Gastrocnemius medialis (tissue), 4 donors: Measurements from ENCODE around the gene RIN3. TPM values are rescaled to one million over a fixed set of nuclear protein-coding genes. Genes with fewer than 3 reads are reported as not detected.

Experiments used
- ATAC-seq, 2 donors: fragments of 150-250 bp; one replicate each; pipeline ENCODE4 v1.9.1; 2016
- DNase-seq, 2 donors: peaks; one replicate each; pipeline ENCODE4 v3.0.0-alpha.2; 2019
- H3K27ac ChIP-seq, 4 donors: fragments of 200-600 bp; sonication (generic); 1 replicate in 1 of 4; 2 replicates in 3 of 4; pipeline ENCODE4 v1.5.1; 2016 to 2018; ENCODE audit warnings: mild to moderate bottlenecking in 2 of 4, moderate library complexity in 1 of 4
- H3K27me3 ChIP-seq, 3 donors: fragments of 200-600 bp; sonication (generic) in 2 of 3; 1 replicate in 1 of 3; 2 replicates in 2 of 3; pipeline versions ENCODE4 v1.5.1 to v1.6.0; 2016 to 2019; ENCODE audit warnings: mild to moderate bottlenecking in 1 of 3, moderate library complexity in 1 of 3
- H3K36me3 ChIP-seq, 2 donors: fragments of 200-600 bp; sonication (generic) in 1 of 2; one replicate each; pipeline ENCODE4 v1.5.1; 2017 to 2018
- H3K4me1 ChIP-seq, 2 donors: fragments of 200-600 bp; sonication (generic) in 1 of 2; one replicate each; pipeline ENCODE4 v1.5.1; 2016 to 2017; ENCODE audit warnings: mild to moderate bottlenecking in 2 of 2
- H3K4me3 ChIP-seq, 4 donors: fragments of 200-600 bp; sonication (generic) in 3 of 4; 1 replicate in 1 of 4; 2 replicates in 3 of 4; pipeline ENCODE4 v1.5.1; 2016 to 2019; ENCODE audit warnings: mild to moderate bottlenecking in 2 of 4
- H3K9me3 ChIP-seq, 3 donors: fragments of 200-600 bp; sonication (generic) in 2 of 3; 1 replicate in 1 of 3; 2 replicates in 2 of 3; pipeline ENCODE4 v1.5.1; 2016 to 2019
- POLR2A ChIP-seq, 2 donors: fragments of 450-650 bp; IDR thresholded peaks; one replicate each; pipeline ENCODE4 v1.6.1; 2017; ENCODE audit warnings: antibody characterized with exemption in 2 of 2, mild to moderate bottlenecking in 2 of 2, moderate library complexity in 2 of 2
- in situ Hi-C, 4 donors: fragments of 200-750 bp; cut with MboI; loops; one replicate each; pipeline versions ENCODE4 v1.15.0 to v1.8.0; 2017; ENCODE audit warnings: low sequenced_read_pairs in 4 of 4
- intact Hi-C: fragments of 100-400 bp; cut with DNase I; formaldehyde crosslinking; loops from one replicate; pipeline ENCODE4 v1.15.1; 2023; ENCODE audit warnings: low total_unique reads
- total RNA-seq, 4 donors: library from RNA; depleted of rRNA; stranded (reverse); fragments of >200 nt; gene quantifications; one replicate each; pipeline versions ENCODE4 v1.1.0 to v1.2.3, GENCODE V29; 2016
- TF ChIP-seq, protein P1 (sequence below), 5 experiments: fragments of 450-650 bp in 3 of 5; fragments of 200-600 bp in 2 of 5; sonication (generic) in 2 of 5; IDR thresholded peaks in 4 of 5; conservative IDR thresholded peaks in 1 of 5; 1 replicate in 4 of 5; 2 replicates in 1 of 5; pipeline ENCODE4 v1.5.1; 2016 to 2019; ENCODE audit warnings: antibody characterized with exemption in 5 of 5, mild to moderate bottlenecking in 3 of 5, moderate library complexity in 3 of 5

Gene RIN3
- total RNA-seq, 4 donors from 2014 or later = 2.1 to 3.7 (median 2.6) TPM

DNA sequence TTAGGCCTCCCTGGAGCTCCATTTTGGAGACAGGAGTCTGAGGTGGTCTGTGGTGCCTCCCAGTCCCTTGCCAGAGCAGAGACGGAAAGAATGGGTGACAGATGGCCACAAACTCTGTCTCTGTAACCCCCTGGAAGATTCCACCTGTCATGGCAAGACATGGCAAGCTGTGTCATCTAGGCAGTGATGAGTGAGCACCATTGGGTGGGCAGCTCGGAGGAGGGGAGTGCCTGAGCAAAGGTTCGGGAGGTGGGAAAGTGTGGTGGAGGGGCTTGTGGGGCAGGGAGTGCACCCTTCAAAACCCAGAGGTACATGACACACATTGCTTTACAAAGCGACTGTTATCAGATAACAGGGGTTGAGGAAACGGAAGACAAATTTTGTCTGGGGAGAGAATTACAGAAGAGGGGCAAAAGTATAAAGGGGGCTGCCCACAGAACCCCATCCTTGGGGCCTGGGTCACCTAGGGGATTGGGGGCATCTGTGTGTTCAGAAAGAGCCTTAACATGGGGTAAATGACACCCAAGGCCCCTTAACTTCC, 3.5 kb downstream of the RIN3 start:
- H3K36me3 ChIP-seq = no peaks in the 10 kb centered on the region
- H3K4me3 ChIP-seq = no peak overlapping the region
- H3K9me3 ChIP-seq = no peaks in the 10 kb centered on the region
- intact Hi-C loops (no loop called here), in situ Hi-C loops (no loop called here)
- no peak overlapping the region for H3K27ac ChIP-seq
- TF ChIP-seq, protein P1, sequence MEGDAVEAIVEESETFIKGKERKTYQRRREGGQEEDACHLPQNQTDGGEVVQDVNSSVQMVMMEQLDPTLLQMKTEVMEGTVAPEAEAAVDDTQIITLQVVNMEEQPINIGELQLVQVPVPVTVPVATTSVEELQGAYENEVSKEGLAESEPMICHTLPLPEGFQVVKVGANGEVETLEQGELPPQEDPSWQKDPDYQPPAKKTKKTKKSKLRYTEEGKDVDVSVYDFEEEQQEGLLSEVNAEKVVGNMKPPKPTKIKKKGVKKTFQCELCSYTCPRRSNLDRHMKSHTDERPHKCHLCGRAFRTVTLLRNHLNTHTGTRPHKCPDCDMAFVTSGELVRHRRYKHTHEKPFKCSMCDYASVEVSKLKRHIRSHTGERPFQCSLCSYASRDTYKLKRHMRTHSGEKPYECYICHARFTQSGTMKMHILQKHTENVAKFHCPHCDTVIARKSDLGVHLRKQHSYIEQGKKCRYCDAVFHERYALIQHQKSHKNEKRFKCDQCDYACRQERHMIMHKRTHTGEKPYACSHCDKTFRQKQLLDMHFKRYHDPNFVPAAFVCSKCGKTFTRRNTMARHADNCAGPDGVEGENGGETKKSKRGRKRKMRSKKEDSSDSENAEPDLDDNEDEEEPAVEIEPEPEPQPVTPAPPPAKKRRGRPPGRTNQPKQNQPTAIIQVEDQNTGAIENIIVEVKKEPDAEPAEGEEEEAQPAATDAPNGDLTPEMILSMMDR (IDR thresholded peaks at IDR 0.05 in 4 of 5, conservative IDR thresholded peaks at IDR 0.05 in 1 of 5) = no peak
- no peak for TF ChIP-seq POLR2A (IDR thresholded peaks at IDR 0.05)
- H3K4me1 ChIP-seq = peaks cover 6 to 7% of the 10 kb centered on the region in 2 donors
- ATAC-seq (no peak), DNase-seq (no peak)
- H3K27me3 ChIP-seq = no peaks in the 10 kb centered on the region

DNA sequence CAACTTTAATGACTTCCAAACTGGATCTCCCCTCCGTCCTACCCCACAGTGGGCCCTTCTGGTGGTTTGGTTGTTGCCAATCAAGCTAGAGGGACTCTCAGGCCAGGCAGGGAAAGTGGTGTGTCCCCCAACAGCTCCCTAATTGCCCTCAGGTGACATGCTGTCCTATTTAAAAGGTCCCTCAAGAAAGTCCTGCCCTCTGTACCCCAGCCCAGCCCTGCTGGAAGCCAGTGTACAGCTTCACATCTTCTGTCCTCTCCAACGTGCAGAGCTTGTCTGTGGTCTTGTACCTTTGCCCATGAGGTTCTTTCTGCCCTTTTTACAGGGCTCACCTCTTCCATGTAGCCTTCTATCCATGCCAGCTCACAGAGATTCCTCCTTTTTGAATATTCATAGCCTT, 4.2 kb downstream of the RIN3 start:
- in situ Hi-C loops = no loop called here
- intact Hi-C loops = no loop called here
- Histone ChIP-seq H3K4me1 (peaks cover 6 to 7% of the 10 kb centered on the region in 2 donors), H3K9me3 (no peaks in the 10 kb centered on the region), H3K27ac (no peak overlapping the region), H3K36me3 (no peaks in the 10 kb centered on the region), H3K27me3 (no peaks in the 10 kb centered on the region), H3K4me3 (no peak overlapping the region)
- TF ChIP-seq, protein P1 (IDR thresholded peaks at IDR 0.05 in 4 of 5, conservative IDR thresholded peaks at IDR 0.05 in 1 of 5) = no peak
- TF ChIP-seq POLR2A (IDR thresholded peaks at IDR 0.05) = no peak
- DNase-seq = no peak
- ATAC-seq = no peak

DNA sequence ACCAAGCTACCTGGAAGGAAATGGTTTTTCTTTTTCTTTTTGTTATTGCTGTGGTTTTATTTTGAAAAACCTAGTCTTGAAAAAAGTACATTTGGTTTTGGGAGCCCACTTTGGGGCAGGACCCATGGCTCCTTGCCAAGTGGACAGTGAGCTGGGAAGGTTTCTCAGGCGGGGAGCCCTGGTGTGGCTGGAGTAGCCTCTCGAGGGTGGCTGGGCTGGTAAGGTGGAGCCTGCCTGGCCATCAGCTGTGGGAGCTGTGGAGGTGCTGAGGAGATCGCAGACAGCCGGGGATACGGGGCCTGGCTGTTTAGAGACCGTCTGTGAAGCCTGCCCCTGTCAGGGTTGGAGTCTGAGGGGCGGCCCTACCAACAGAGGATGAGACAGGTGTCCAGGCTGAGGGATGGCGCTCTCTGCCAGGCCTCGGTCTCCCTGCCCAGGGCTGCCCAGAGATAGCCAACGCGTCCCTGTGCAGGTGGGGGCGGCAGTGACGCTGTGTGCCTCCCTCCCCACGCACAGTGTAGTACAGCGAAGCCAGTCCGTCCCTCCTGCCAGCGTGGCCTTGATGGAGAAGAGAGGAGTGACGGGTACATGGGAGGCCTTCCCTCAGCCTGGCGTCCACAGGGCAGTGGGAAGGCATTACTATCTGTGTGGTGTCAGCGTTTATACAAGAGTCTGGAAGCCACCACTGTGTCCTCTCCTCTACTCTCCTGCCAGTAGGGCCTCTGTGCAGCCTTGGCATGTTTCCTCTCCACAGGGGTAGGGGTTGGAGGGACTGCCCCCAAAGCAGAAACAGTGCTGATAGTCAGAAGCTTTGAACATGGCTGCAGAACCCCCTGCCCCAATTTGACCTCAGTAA, 5.9 kb downstream of the RIN3 start:
- Histone ChIP-seq H3K27ac (no peak overlapping the region), H3K36me3 (no peaks in the 10 kb centered on the region), H3K4me3 (no peak overlapping the region), H3K4me1 (peaks cover 2 to 6% of the 10 kb centered on the region in 2 donors), H3K27me3 (no peaks in the 10 kb centered on the region), H3K9me3 (no peaks in the 10 kb centered on the region)
- TF ChIP-seq, protein P1 (IDR thresholded peaks at IDR 0.05 in 4 of 5, conservative IDR thresholded peaks at IDR 0.05 in 1 of 5) = no peak
- no peak for TF ChIP-seq POLR2A (IDR thresholded peaks at IDR 0.05)
- DNase-seq (no peak), ATAC-seq (no peak)
- intact Hi-C loops (no loop called here), in situ Hi-C loops (no loop called here)

DNA sequence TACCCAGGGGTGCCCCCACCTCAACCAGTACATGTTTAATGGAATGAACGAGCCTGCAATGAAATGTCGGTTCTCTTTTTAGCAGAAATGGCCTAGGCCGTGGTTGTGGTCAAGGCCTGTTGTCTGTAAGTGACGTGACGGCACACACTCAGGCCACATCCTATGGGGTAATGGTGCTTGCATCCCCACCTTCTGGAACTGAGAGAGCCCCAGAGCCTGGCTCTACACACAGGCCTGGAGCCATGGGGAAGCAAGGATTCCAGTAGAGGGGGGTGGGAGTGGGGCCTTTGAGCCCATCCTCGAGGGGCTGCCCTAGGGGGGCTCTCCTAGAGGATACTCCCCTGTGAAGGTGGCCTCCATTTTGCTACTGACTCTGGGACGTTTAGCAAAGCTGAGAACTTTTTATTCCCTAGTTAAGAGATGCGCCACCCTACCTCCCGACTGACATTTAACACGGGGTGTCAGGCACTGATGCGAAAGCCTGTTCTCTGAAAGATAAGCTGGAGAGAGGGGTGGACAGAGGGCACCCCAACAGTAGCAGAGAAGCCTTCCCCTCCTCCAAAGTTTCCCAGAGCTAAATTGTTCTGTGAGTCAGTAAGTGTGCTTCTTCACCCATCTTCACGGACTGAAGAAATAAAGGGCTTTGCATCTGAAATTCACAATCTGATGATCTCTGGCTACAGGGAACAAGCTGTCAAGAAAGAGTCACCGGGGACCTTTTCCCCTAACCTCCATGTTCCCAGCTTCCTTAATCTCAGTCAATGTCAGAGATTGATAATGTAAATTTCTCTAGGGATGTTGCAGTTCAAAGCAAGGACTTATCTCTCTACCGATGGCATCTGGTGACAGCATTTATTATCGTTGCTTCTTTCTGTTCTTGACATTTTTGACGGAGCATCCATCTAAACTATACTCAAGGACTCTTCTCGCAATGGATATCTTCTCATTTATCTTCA, 6.8 kb downstream of the RIN3 start:
- intact Hi-C loops = no loop called here
- TF ChIP-seq, protein P1 (IDR thresholded peaks at IDR 0.05 in 4 of 5, conservative IDR thresholded peaks at IDR 0.05 in 1 of 5) = no peak
- no peak for TF ChIP-seq POLR2A (IDR thresholded peaks at IDR 0.05)

More for the DNA sequence above, 6.8 kb downstream of the RIN3 start:
- Histone ChIP-seq H3K36me3 (no peaks in the 10 kb centered on the region), H3K27ac (no peak overlapping the region), H3K4me3 (no peak overlapping the region), H3K27me3 (no peaks in the 10 kb centered on the region), H3K4me1 (peaks cover 0 to 5% of the 10 kb centered on the region in 2 donors), H3K9me3 (no peaks in the 10 kb centered on the region)
- ATAC-seq (no peak), DNase-seq (no peak)
- in situ Hi-C loops = no loop called here
